ENCODE data around the gene DPY19L2.
A peak's percentile ranks its signal among the peaks of the same experiment; 100 is the strongest.
"Not testable (repeated sequence)": the region's sequence is repeated elsewhere in the genome, so short reads cannot be mapped to it uniquely, and the experiment has no call there.

Gene DPY19L2

GRCh38 chr12:63685789-63686188, 17.5 kb upstream of the DPY19L2 start:
- H3K27ac Mint-ChIP-seq; H3K36me3 Mint-ChIP-seq (ENCODE audit: low read depth); H3K4me3 Mint-ChIP-seq; H3K27me3 Mint-ChIP-seq; H3K4me1 Mint-ChIP-seq; H3K9me3 Mint-ChIP-seq; ATAC-seq; DNase-seq: not testable (repeated sequence)

GRCh38 chr12:63682617-63683016, 14.3 kb upstream of the DPY19L2 start:
- H3K4me1 Mint-ChIP-seq; H3K27me3 Mint-ChIP-seq; ATAC-seq; H3K36me3 Mint-ChIP-seq (ENCODE audit: low read depth); H3K4me3 Mint-ChIP-seq; H3K9me3 Mint-ChIP-seq; DNase-seq; H3K27ac Mint-ChIP-seq: not testable (repeated sequence)

GRCh38 chr12:63680758-63681157, 12.5 kb upstream of the DPY19L2 start:
- not testable (repeated sequence) for H3K9me3 Mint-ChIP-seq; DNase-seq; H3K36me3 Mint-ChIP-seq (ENCODE audit: low read depth); H3K4me1 Mint-ChIP-seq; ATAC-seq; H3K4me3 Mint-ChIP-seq; H3K27ac Mint-ChIP-seq; H3K27me3 Mint-ChIP-seq

GRCh38 chr12:63672550-63672949, 4.3 kb upstream of the DPY19L2 start:
- H3K36me3 Mint-ChIP-seq (ENCODE audit: low read depth); DNase-seq; H3K27me3 Mint-ChIP-seq; H3K9me3 Mint-ChIP-seq; ATAC-seq; H3K4me3 Mint-ChIP-seq; H3K27ac Mint-ChIP-seq: not testable (repeated sequence)
- peaks cover 15% of the 10 kb centered on the region for H3K4me1 Mint-ChIP-seq

GRCh38 chr12:63669936-63670335, 1.6 kb upstream of the DPY19L2 start:
- not testable (repeated sequence) for H3K9me3 Mint-ChIP-seq; ATAC-seq; H3K36me3 Mint-ChIP-seq (ENCODE audit: low read depth); DNase-seq
- H3K4me3 Mint-ChIP-seq, result peak overlapping the region; percentile 88
- peaks cover 28% of the 10 kb centered on the region for H3K4me1 Mint-ChIP-seq
- H3K27ac Mint-ChIP-seq, result peak overlapping the region; percentile 54
- peaks cover 10% of the 10 kb centered on the region for H3K27me3 Mint-ChIP-seq

- H3K36me3 Mint-ChIP-seq (ENCODE audit: low read depth); DNase-seq; ATAC-seq; H3K9me3 Mint-ChIP-seq: not testable (repeated sequence)
- peaks cover 32% of the 10 kb centered on the region for H3K4me1 Mint-ChIP-seq
- peak overlapping the region; percentile 90 for H3K27ac Mint-ChIP-seq
- peaks cover 10% of the 10 kb centered on the region for H3K27me3 Mint-ChIP-seq
- peak overlapping the region; percentile 88 for H3K4me3 Mint-ChIP-seq
Observed at GRCh38 chr12:63669427-63669826, 1.1 kb upstream of the DPY19L2 start.

- H3K27ac Mint-ChIP-seq, result peak overlapping the region; percentile 90
- H3K27me3 Mint-ChIP-seq, result peaks cover 10% of the 10 kb centered on the region
- peak overlapping the region; percentile 88 for H3K4me3 Mint-ChIP-seq
- DNase-seq, result peak; percentile 21
- H3K36me3 Mint-ChIP-seq (ENCODE audit: low read depth); H3K9me3 Mint-ChIP-seq; ATAC-seq: not testable (repeated sequence)
- peaks cover 34% of the 10 kb centered on the region for H3K4me1 Mint-ChIP-seq
Observed at GRCh38 chr12:63668800-63669365, 590 bp upstream of the DPY19L2 start.

- not testable (repeated sequence) for H3K27ac Mint-ChIP-seq; H3K9me3 Mint-ChIP-seq; H3K36me3 Mint-ChIP-seq (ENCODE audit: low read depth); DNase-seq; ATAC-seq; H3K4me3 Mint-ChIP-seq; H3K27me3 Mint-ChIP-seq
- H3K4me1 Mint-ChIP-seq, result peaks cover 26% of the 10 kb centered on the region
Observed at GRCh38 chr12:63663005-63663404, 5.3 kb downstream of the DPY19L2 start.

- not testable (repeated sequence) for H3K4me3 Mint-ChIP-seq, H3K9me3 Mint-ChIP-seq, H3K27me3 Mint-ChIP-seq, H3K4me1 Mint-ChIP-seq, DNase-seq, ATAC-seq, H3K27ac Mint-ChIP-seq
- peaks cover 11% of the 10 kb centered on the region for H3K36me3 Mint-ChIP-seq (ENCODE audit: low read depth)
Observed at GRCh38 chr12:63658501-63658900, 9.8 kb downstream of the DPY19L2 start.

- not testable (repeated sequence) for ATAC-seq, H3K27ac Mint-ChIP-seq, H3K4me1 Mint-ChIP-seq, DNase-seq, H3K9me3 Mint-ChIP-seq, H3K4me3 Mint-ChIP-seq, H3K27me3 Mint-ChIP-seq
- peaks cover 13% of the 10 kb centered on the region for H3K36me3 Mint-ChIP-seq (ENCODE audit: low read depth)
Observed at GRCh38 chr12:63656407-63656806, 11.9 kb downstream of the DPY19L2 start.

GRCh38 chr12:63655543-63656257, 12.6 kb downstream of the DPY19L2 start:
- H3K9me3 Mint-ChIP-seq, H3K4me3 Mint-ChIP-seq, H3K4me1 Mint-ChIP-seq, H3K27ac Mint-ChIP-seq, DNase-seq, ATAC-seq, H3K27me3 Mint-ChIP-seq: not testable (repeated sequence)
- peaks cover 11% of the 10 kb centered on the region for H3K36me3 Mint-ChIP-seq (ENCODE audit: low read depth)

- peaks cover 11% of the 10 kb centered on the region for H3K36me3 Mint-ChIP-seq (ENCODE audit: low read depth)
- H3K9me3 Mint-ChIP-seq, DNase-seq, H3K4me3 Mint-ChIP-seq, H3K27ac Mint-ChIP-seq, H3K4me1 Mint-ChIP-seq, ATAC-seq, H3K27me3 Mint-ChIP-seq: not testable (repeated sequence)
Observed at GRCh38 chr12:63654481-63654880, 13.8 kb downstream of the DPY19L2 start.

- H3K27ac Mint-ChIP-seq; ATAC-seq; H3K27me3 Mint-ChIP-seq; DNase-seq; H3K4me1 Mint-ChIP-seq; H3K36me3 Mint-ChIP-seq (ENCODE audit: low read depth); H3K9me3 Mint-ChIP-seq; H3K4me3 Mint-ChIP-seq: not testable (repeated sequence)
Observed at GRCh38 chr12:63649517-63649916, 18.8 kb downstream of the DPY19L2 start.

GRCh38 chr12:63643381-63644140, 24.7 kb downstream of the DPY19L2 start:
- not testable (repeated sequence) for H3K27ac Mint-ChIP-seq; DNase-seq; H3K9me3 Mint-ChIP-seq; H3K27me3 Mint-ChIP-seq; H3K36me3 Mint-ChIP-seq (ENCODE audit: low read depth); H3K4me1 Mint-ChIP-seq; H3K4me3 Mint-ChIP-seq; ATAC-seq

GRCh38 chr12:63624258-63624657, 44.0 kb downstream of the DPY19L2 start:
- DNase-seq; H3K27ac Mint-ChIP-seq; H3K4me3 Mint-ChIP-seq; H3K36me3 Mint-ChIP-seq (ENCODE audit: low read depth); H3K9me3 Mint-ChIP-seq; H3K27me3 Mint-ChIP-seq; ATAC-seq; H3K4me1 Mint-ChIP-seq: not testable (repeated sequence)
